Breast epithelium (tissue), 4 donors: ENCODE measurements around the gene HDAC9. TPM values are rescaled to one million over a fixed set of nuclear protein-coding genes. Genes with fewer than 3 reads are reported as not detected.

Source experiments
- DNase-seq, 2 donors: peaks; one replicate each; pipeline ENCODE4 v3.0.0-alpha.2; 2019; ENCODE audit warnings: low spot score in 2 of 2
- H3K27ac ChIP-seq, 2 donors: fragments of 200-600 bp; sonication (generic) in 1 of 2; one replicate each; pipeline ENCODE4 v1.5.1; 2016 to 2019; ENCODE audit warnings: mild to moderate bottlenecking in 1 of 2
- H3K27me3 ChIP-seq, 2 donors: fragments of 200-600 bp; sonication (generic) in 1 of 2; one replicate each; pipeline versions ENCODE4 v1.5.1 to v1.6.0; 2017 to 2019; ENCODE audit warnings: control low read depth in 1 of 2, mild to moderate bottlenecking in 1 of 2
- H3K36me3 ChIP-seq: fragments of 200-600 bp; one replicate; pipeline ENCODE4 v1.5.1; 2019
- H3K4me1 ChIP-seq, 2 donors: fragments of 200-600 bp; sonication (generic); one replicate each; pipeline ENCODE4 v1.5.1; 2016 to 2019; ENCODE audit warnings: control low read depth in 1 of 2
- H3K4me3 ChIP-seq, 3 donors: fragments of 200-600 bp; sonication (generic); 1 replicate in 2 of 3; 2 replicates in 1 of 3; pipeline ENCODE4 v1.5.1; 2016 to 2019; ENCODE audit warnings: mild to moderate bottlenecking in 3 of 3, moderate library complexity in 2 of 3
- H3K9me3 ChIP-seq, 2 donors: fragments of 200-600 bp; sonication (generic) in 1 of 2; one replicate each; pipeline ENCODE4 v1.5.1; 2016 to 2019; ENCODE audit warnings: control low read depth in 1 of 2
- POLR2A ChIP-seq: fragments of 450-650 bp; IDR thresholded peaks from one replicate; pipeline ENCODE4 v1.6.1; 2016; ENCODE audit warnings: antibody characterized with exemption, mild to moderate bottlenecking, moderate library complexity
- POLR2AphosphoS5 ChIP-seq, 3 donors: sonication (generic); formaldehyde crosslinking; IDR thresholded peaks; one replicate each; pipeline ENCODE4 v1.6.1; 2017; ENCODE audit warnings: antibody characterized with exemption in 3 of 3
- intact Hi-C: fragments of 100-400 bp; cut with DNase I; formaldehyde crosslinking; loops from one replicate; pipeline ENCODE4 v1.15.1; 2023; ENCODE audit warnings: low total_unique reads
- total RNA-seq, 3 donors: library from RNA; depleted of rRNA; stranded (reverse); fragments of >200 nt; gene quantifications; one replicate each; pipeline ENCODE4 v1.1.0, GENCODE V29; 2016
- TF ChIP-seq, protein P1 (sequence below), 3 donors: fragments of 450-650 bp; IDR thresholded peaks; one replicate each; pipeline ENCODE4 v1.5.1; 2016 to 2017; ENCODE audit warnings: antibody characterized with exemption in 3 of 3, mild to moderate bottlenecking in 3 of 3, moderate library complexity in 3 of 3

HDAC9 gene
- total RNA-seq, 3 donors from 2014 or later, result 7.2 to 27.5 (median 7.3) TPM

- intact Hi-C loops, result no loop called here
- DNase-seq, result no peak
- Histone ChIP-seq H3K27ac (no peak overlapping the region), H3K4me3 (no peak overlapping the region), H3K4me1 (no peaks in the 10 kb centered on the region), H3K27me3 (no peaks in the 10 kb centered on the region), H3K9me3 (no peaks in the 10 kb centered on the region), H3K36me3 (no peaks in the 10 kb centered on the region)
- no peak for TF ChIP-seq POLR2AphosphoS5 (IDR thresholded peaks at IDR 0.05)
- TF ChIP-seq, protein P1, sequence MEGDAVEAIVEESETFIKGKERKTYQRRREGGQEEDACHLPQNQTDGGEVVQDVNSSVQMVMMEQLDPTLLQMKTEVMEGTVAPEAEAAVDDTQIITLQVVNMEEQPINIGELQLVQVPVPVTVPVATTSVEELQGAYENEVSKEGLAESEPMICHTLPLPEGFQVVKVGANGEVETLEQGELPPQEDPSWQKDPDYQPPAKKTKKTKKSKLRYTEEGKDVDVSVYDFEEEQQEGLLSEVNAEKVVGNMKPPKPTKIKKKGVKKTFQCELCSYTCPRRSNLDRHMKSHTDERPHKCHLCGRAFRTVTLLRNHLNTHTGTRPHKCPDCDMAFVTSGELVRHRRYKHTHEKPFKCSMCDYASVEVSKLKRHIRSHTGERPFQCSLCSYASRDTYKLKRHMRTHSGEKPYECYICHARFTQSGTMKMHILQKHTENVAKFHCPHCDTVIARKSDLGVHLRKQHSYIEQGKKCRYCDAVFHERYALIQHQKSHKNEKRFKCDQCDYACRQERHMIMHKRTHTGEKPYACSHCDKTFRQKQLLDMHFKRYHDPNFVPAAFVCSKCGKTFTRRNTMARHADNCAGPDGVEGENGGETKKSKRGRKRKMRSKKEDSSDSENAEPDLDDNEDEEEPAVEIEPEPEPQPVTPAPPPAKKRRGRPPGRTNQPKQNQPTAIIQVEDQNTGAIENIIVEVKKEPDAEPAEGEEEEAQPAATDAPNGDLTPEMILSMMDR (IDR thresholded peaks at IDR 0.05), result no peak
- TF ChIP-seq POLR2A, result no peak
Observed at GRCh38 chr7:18768256-18768655, 272.7 kb downstream of the HDAC9 start.

DNA sequence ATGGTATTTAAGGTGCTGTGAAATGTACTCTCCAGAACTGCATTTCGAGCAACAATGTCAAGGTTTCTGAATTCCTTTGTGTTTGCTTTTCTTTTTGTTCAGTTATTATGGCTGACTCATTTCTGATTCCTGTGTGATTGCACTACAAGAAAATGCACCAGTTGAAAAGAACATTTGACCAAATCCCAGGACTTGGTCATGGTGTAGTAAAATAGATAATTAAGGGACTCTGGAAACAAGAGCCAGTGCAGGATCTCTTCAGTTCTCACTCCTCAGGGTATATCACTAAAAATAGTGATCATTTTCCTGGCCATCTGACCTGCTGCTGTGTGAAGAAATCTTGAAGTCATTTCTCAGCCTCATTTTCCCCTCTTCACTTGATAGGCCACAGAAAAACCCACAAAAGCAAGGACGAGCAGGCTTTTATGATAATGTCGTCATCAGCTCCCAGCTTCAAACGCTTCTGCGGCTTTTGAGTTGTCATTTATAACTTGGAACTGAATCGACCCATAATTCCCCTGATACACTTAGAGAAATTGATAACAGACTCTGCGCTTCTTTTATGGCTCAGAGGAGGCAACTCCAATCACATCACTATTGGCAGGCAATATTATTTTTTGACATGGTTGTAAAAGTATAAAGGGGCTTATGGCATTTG, 274.7 kb downstream of the HDAC9 start:
- Histone ChIP-seq H3K27me3 (no peaks in the 10 kb centered on the region), H3K4me3 (no peak overlapping the region), H3K36me3 (no peaks in the 10 kb centered on the region), H3K9me3 (no peaks in the 10 kb centered on the region), H3K4me1 (no peaks in the 10 kb centered on the region), H3K27ac (no peak overlapping the region)
- TF ChIP-seq POLR2AphosphoS5 (IDR thresholded peaks at IDR 0.05), result no peak
- TF ChIP-seq POLR2A, result no peak
- TF ChIP-seq, protein P1 (IDR thresholded peaks at IDR 0.05), result no peak
- DNase-seq, result no peak
- intact Hi-C loops, result no loop called here

- intact Hi-C loops, result no loop called here
- Histone ChIP-seq H3K4me1 (no peaks in the 10 kb centered on the region), H3K27me3 (no peaks in the 10 kb centered on the region), H3K27ac (no peak overlapping the region), H3K9me3 (no peaks in the 10 kb centered on the region), H3K4me3 (no peak overlapping the region), H3K36me3 (no peaks in the 10 kb centered on the region)
- DNase-seq, result no peak
- no peak for TF ChIP-seq POLR2A
- TF ChIP-seq, protein P1 (IDR thresholded peaks at IDR 0.05), result no peak
- no peak for TF ChIP-seq POLR2AphosphoS5 (IDR thresholded peaks at IDR 0.05)
Observed at GRCh38 chr7:18770822-18771221, 275.3 kb downstream of the HDAC9 start.

- Histone ChIP-seq H3K36me3 (no peaks in the 10 kb centered on the region), H3K27me3 (no peaks in the 10 kb centered on the region), H3K27ac (no peak overlapping the region), H3K4me1 (no peaks in the 10 kb centered on the region), H3K4me3 (no peak overlapping the region), H3K9me3 (no peaks in the 10 kb centered on the region)
- intact Hi-C loops, result no loop called here
- DNase-seq, result no peak
- no peak for TF ChIP-seq POLR2A
- no peak for TF ChIP-seq POLR2AphosphoS5 (IDR thresholded peaks at IDR 0.05)
- TF ChIP-seq, protein P1 (IDR thresholded peaks at IDR 0.05), result no peak
Observed at GRCh38 chr7:18771834-18772566, 276.5 kb downstream of the HDAC9 start.

DNA sequence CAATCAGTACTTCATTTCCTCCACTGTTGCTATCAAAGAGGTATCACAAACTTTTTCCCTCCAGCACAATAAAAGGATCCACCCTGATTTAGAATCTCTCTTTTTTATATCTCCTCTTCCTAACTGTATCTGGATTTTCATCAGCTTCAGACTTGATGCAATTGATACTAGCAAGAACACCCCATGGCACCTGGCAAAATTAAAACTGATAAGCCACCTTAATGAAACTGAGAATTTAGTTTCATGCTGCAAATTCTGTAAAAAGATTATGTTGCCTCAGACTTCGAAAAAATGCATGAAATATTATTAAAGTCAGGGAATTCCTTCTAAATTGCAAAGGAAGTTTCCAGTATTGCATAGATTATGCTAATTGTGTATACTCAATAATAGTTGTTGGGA, 277.0 kb downstream of the HDAC9 start:
- H3K27ac ChIP-seq, result no peak overlapping the region
- intact Hi-C loops, result no loop called here
- no peaks in the 10 kb centered on the region for H3K36me3 ChIP-seq
- H3K4me3 ChIP-seq, result no peak overlapping the region
- TF ChIP-seq POLR2AphosphoS5 (IDR thresholded peaks at IDR 0.05) (no peak), POLR2A (no peak)
- TF ChIP-seq, protein P1 (IDR thresholded peaks at IDR 0.05), result no peak
- no peaks in the 10 kb centered on the region for H3K9me3 ChIP-seq
- H3K4me1 ChIP-seq, result no peaks in the 10 kb centered on the region
- H3K27me3 ChIP-seq, result no peaks in the 10 kb centered on the region
- no peak for DNase-seq
